Measurements from ENCODE around the gene AVPR2. TPM values are rescaled to one million over a fixed set of nuclear protein-coding genes. Genes with fewer than 3 reads are reported as not detected.
A peak's percentile ranks its signal among the peaks of the same experiment; 100 is the strongest.

AVPR2 gene
- total RNA-seq, 1 donor from 2014 or later: not detected

DNA sequence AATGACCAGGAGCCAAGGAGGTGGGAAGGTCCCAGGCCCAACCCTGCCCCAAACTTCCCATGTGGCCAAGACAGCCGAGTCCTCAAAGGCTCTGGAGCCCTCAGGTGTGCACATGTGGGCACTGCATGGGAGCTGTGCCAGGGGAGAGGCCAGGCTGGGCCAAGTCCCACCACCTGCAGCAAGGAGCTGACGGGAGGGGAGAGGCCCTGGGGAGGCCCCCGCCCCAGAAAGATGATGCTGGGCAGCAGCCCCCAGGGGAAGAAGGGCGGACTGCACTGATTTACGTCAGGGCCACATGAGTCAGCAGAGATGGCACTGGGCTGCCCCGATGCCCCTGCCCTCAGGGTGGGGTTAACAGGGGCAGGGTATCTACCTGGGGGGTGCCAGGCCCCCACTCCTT is 19.9 kb upstream of the AVPR2 start:
- peaks cover 57% of the 10 kb centered on the region for H3K27me3 Mint-ChIP-seq (ENCODE audit: low read depth)
- TF ChIP-seq, protein P1, sequence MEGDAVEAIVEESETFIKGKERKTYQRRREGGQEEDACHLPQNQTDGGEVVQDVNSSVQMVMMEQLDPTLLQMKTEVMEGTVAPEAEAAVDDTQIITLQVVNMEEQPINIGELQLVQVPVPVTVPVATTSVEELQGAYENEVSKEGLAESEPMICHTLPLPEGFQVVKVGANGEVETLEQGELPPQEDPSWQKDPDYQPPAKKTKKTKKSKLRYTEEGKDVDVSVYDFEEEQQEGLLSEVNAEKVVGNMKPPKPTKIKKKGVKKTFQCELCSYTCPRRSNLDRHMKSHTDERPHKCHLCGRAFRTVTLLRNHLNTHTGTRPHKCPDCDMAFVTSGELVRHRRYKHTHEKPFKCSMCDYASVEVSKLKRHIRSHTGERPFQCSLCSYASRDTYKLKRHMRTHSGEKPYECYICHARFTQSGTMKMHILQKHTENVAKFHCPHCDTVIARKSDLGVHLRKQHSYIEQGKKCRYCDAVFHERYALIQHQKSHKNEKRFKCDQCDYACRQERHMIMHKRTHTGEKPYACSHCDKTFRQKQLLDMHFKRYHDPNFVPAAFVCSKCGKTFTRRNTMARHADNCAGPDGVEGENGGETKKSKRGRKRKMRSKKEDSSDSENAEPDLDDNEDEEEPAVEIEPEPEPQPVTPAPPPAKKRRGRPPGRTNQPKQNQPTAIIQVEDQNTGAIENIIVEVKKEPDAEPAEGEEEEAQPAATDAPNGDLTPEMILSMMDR (IDR thresholded peaks at IDR 0.05; ENCODE audit: unreplicated experiment): no peak
- no peak overlapping the region for H3K27ac Mint-ChIP-seq
- no peak overlapping the region for H3K4me3 Mint-ChIP-seq
- no peaks in the 10 kb centered on the region for H3K36me3 Mint-ChIP-seq
- H3K4me1 Mint-ChIP-seq: no peaks in the 10 kb centered on the region
- no peak for DNase-seq (ENCODE audit: low spot score in 2 of 2, unreplicated experiment in 2 of 2)
- H3K9me3 Mint-ChIP-seq: peaks cover 7% of the 10 kb centered on the region

DNA sequence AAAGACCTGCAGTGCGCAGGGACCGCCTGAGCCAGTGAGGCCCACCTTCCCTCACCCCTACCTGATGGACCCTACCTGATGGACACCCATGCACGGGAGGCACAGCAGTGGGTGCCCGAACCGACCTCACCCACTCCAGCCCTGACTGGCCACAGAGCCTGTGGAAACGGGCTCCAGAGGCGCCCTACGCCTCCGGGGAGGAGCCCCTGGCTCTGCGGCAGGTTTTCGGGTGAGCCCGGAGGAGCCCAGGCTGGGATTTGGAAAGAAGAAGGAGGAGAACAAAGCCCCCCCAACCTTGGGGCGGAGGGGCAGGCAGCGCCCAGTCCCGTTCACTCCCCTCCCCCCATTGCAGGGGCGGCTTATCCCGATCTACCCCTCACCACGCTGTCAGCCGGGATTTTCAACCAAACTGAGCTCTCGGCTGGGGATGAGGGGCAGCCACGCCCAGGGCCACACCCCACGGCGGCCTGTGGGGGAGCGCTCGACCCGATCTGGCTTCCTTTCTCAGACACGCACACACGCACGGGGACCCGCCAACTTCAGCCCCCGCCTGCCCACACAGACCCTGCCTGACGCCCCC is 19.2 kb upstream of the AVPR2 start:
- Mint-ChIP-seq H3K4me3 (peak overlapping the region; percentile 47), H3K4me1 (no peaks in the 10 kb centered on the region)

DNA sequence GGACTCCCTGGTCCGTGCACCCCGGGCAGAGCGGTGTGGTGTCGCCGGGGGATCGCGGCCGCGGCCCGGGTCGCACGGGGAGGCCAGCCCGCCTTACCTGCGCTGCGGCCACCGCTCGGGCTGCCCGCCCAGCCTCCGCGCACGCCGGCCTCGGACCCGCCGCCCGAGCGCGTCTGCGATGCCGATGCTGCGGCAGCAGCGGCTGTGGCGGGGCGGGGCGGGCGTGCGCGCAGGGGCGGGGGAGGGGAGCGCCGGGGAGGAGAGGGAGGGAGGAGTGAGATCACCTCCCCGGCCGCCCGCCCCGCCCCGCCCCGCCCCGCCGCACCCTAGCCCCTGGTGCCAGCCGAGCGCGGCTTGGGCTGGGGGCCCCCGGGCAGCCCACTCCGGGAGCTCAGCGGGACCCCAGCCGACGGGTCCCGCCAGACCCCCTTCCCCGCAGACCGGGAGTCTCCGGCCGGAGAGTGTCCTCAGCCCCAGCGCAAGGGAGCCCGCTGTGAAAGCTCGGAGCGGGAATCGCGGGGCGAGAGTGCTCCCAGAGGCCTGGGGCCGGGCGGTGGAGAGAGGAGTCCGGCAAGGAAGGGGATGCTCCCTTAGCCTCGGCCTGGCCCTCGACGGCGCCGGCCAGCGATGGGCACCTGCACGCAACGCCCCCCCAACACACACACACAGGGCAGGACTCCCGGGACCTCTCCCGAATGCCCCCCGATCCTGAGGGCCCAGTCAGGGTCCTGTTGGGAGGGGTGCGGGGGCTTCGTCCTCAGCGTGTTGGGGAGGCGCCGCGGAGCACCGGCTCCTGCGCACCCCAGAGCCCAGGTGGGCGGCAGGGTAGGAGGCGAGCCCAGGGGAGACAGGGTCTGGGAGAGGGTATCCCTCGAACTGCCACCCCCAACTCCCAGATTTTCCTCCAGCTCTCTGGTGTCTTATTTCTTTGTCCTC is 18.2 kb upstream of the AVPR2 start, which contains the start of gene L1CAM:
L1CAM (minus strand) TSS at position 206 of the 936 bp plus-strand sequence. CDS start 10,337 bp downstream, outside the sequence.
- Mint-ChIP-seq H3K27ac (no peak within 1 kb of the TSS), H3K36me3 (no peaks in the 10 kb centered on the region), H3K4me1 (no peaks in the 10 kb centered on the region), H3K27me3 (ENCODE audit: low read depth) (peaks cover 59% of the 10 kb centered on the region), H3K4me3 (peak within 1 kb of the TSS; percentile 47), H3K9me3 (peaks cover 10% of the 10 kb centered on the region)
- no peak for DNase-seq (ENCODE audit: low spot score in 2 of 2, unreplicated experiment in 2 of 2)
- TF ChIP-seq, protein P1 (IDR thresholded peaks at IDR 0.05; ENCODE audit: unreplicated experiment): no peak

More for the DNA sequence above, 19.2 kb upstream of the AVPR2 start:
- peaks cover 57% of the 10 kb centered on the region for H3K27me3 Mint-ChIP-seq (ENCODE audit: low read depth)
- no peak for DNase-seq (ENCODE audit: low spot score in 2 of 2, unreplicated experiment in 2 of 2)
- H3K9me3 Mint-ChIP-seq: peaks cover 10% of the 10 kb centered on the region
- TF ChIP-seq, protein P1 (IDR thresholded peaks at IDR 0.05; ENCODE audit: unreplicated experiment): no peak
- H3K36me3 Mint-ChIP-seq: no peaks in the 10 kb centered on the region
- H3K27ac Mint-ChIP-seq: no peak overlapping the region

DNA sequence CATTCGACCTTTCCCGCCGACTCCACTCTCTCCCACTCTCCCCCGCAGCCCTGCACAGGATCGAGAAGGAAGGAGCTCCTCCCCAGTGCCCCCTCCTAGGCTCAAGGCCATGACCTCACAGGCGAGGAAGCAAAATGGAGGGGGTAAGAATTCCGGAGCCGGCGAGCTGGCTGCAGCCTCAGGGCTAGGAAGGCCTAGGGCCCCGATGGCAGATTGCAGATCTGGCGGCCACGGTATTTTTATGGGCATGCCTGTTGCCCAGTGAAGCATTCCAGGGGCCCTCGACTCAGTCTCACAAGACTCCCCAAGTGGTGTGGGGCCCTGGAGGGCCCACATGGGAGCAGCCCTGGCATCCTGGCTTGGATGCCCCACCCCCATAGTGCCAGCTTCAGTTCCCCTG is 17.6 kb upstream of the AVPR2 start:
- H3K27ac Mint-ChIP-seq: no peak overlapping the region
- peaks cover 10% of the 10 kb centered on the region for H3K9me3 Mint-ChIP-seq
- H3K27me3 Mint-ChIP-seq (ENCODE audit: low read depth): peaks cover 59% of the 10 kb centered on the region
- H3K4me1 Mint-ChIP-seq: no peaks in the 10 kb centered on the region
- no peak for DNase-seq (ENCODE audit: low spot score in 2 of 2, unreplicated experiment in 2 of 2)
- H3K4me3 Mint-ChIP-seq: no peak overlapping the region
- TF ChIP-seq, protein P1 (IDR thresholded peaks at IDR 0.05; ENCODE audit: unreplicated experiment): no peak
- no peaks in the 10 kb centered on the region for H3K36me3 Mint-ChIP-seq

DNA sequence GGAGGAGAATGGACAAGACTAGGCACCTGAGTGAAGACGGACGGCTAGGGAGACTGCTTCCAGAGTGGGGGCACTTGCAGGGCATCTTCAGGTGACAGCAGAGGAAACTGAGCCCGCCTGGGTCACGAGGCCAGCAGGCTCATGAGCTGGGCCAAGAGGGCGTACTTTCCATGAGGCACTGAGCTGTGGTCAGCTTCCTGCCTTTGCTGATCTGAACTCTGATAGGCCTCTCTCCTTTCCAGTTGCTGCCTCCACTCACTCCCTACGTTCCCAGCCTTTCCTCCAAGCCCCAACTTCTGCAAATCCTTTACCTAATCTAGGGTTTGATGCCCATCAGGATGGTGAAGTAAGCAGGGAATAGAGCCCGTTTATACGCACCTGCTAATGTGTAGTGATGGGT is 17.1 kb upstream of the AVPR2 start:
- no peak for DNase-seq (ENCODE audit: low spot score in 2 of 2, unreplicated experiment in 2 of 2)
- Mint-ChIP-seq H3K27ac (no peak overlapping the region), H3K36me3 (no peaks in the 10 kb centered on the region), H3K9me3 (peaks cover 10% of the 10 kb centered on the region), H3K4me3 (no peak overlapping the region), H3K4me1 (peaks cover 4% of the 10 kb centered on the region), H3K27me3 (ENCODE audit: low read depth) (peaks cover 57% of the 10 kb centered on the region)
- TF ChIP-seq, protein P1 (IDR thresholded peaks at IDR 0.05; ENCODE audit: unreplicated experiment): no peak
